LoVo (cell line): ENCODE data around the gene FXYD6.

Experiments
- DNase-seq: peaks from one replicate; pipeline ENCODE4 v3.0.0-alpha.2; 2016; ENCODE audit warnings: low spot score

Gene FXYD6

GRCh38 chr11:117828611-117829368, 47.7 kb downstream of the FXYD6 start:
- DNase-seq = no peak

- DNase-seq = no peak
Measured at GRCh38 chr11:117827521-117828511, 48.6 kb downstream of the FXYD6 start.

- DNase-seq = no peak
Measured at GRCh38 chr11:117826832-117827231, 49.6 kb downstream of the FXYD6 start.

GRCh38 chr11:117826190-117826570, 50.3 kb downstream of the FXYD6 start:
- DNase-seq = no peak

GRCh38 chr11:117825538-117826189, 50.8 kb downstream of the FXYD6 start:
- no peak for DNase-seq

- DNase-seq = no peak
Measured at GRCh38 chr11:117824571-117825537, 51.6 kb downstream of the FXYD6 start, which contains the start of gene FXYD2. Gene FXYD2 (minus strand): TSS chr11:117824744. CDS start chr11:117824678, 66 bp downstream.

- DNase-seq = no peak
Measured at GRCh38 chr11:117823946-117824420, 52.5 kb downstream of the FXYD6 start.

GRCh38 chr11:117823294-117823945, 53.0 kb downstream of the FXYD6 start:
- no peak for DNase-seq

GRCh38 chr11:117822074-117823033, 54.1 kb downstream of the FXYD6 start:
- no peak for DNase-seq

GRCh38 chr11:117821431-117821830, 55.0 kb downstream of the FXYD6 start:
- DNase-seq = no peak

- no peak for DNase-seq
Measured at GRCh38 chr11:117820516-117820915, 55.9 kb downstream of the FXYD6 start.

GRCh38 chr11:117820071-117820470, 56.4 kb downstream of the FXYD6 start:
- DNase-seq = no peak

GRCh38 chr11:117819096-117820040, 57.1 kb downstream of the FXYD6 start:
- DNase-seq = no peak

- no peak for DNase-seq
Measured at GRCh38 chr11:117818041-117818873, 58.2 kb downstream of the FXYD6 start.

GRCh38 chr11:117817368-117818040, 59.0 kb downstream of the FXYD6 start:
- DNase-seq = peak; percentile 64

- no peak for DNase-seq
Measured at GRCh38 chr11:117816846-117817367, 59.6 kb downstream of the FXYD6 start.
